ENCODE data around the gene TSPEAR.

Gene TSPEAR

GRCh38 chr21:44456214-44456914 is 255.0 kb downstream of the TSPEAR start:
- no peak for DNase-seq

GRCh38 chr21:44455524-44456213 is 255.7 kb downstream of the TSPEAR start:
- DNase-seq, result peak; percentile 23

DNA sequence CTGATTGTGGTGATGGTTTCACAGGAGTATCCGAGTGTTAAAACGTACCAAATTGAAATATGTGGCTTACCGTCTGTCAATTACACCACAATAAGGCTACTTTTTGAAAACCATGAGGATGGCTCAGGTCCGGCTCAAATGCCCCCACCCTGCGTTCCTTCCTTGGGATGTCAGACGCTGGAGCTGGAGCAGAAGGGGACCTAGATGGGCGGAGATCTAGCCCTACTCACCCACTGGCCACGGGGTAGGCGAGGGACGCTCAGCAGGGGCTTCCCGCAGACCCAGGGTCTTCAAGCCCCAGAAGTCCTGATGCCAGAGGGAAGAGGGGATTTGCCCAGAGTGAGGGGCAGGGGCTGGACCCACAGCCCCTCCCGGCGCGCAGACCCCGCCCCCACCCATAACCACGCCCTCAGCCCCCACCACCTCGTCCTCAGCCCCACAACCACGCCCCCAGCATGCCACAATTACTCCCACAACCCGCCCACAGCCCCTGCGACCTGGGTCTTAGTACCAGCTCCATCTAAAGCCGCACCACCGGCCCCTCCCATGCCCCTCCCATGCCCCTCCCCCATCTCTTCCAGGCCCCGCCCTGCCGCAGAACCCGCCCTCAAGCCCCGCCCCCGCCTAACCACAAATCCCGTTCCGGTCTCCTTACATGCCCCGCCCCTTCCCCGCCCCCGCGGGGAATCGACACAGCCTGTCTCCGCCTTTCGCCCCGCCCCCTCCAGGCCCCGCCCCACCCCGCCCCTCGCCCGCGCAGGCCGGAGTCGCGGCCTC is 256.4 kb downstream of the TSPEAR start, which contains the start of gene LRRC3:
LRRC3 (plus strand) TSS at position 764 of the 777 bp plus-strand sequence. CDS start 1,135 bp downstream, outside the sequence.
- DNase-seq, result peak; percentile 83

DNA sequence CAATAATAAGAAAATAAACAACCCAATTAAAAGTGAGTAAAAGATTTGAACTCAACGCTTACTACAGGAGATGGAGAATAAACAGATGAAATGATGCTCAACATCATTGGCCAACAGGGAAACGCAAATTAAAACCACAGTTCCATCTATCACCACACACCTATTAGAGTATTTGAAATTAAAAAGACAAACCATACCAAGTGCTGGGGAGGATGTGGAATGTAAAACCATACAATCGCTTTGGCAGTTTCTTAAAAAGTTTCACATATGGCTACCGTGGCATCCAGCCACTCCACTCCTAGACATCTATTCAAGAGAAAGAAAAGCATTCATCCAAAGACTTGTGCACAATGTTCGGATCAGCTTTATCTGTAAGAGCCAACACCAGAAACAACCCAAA is 257.3 kb downstream of the TSPEAR start:
- DNase-seq, result no peak

- no peak for DNase-seq
These were observed 258.3 kb downstream of the TSPEAR start for GRCh38 chr21:44453120-44453519.

DNA sequence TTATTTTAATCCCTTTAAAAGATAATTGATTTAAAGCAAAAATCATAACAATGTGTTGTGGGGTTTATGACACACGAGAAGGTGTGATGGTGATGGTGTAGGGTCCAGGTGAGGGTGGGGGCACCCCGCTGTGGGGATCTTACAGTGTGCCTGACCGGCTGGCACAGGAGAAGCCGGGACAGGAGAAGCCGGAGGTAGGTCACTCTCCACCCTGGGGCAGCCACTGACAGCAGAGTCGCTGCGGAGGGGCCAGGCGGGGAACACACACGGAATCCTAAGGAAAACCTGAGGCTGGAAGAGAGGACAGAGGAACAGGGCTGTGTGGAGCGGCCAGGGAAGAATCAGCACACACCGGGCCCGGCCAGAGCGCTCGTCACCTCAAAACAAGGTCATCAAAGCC is 260.4 kb downstream of the TSPEAR start:
- DNase-seq, result no peak

- DNase-seq, result no peak
These were observed 261.0 kb downstream of the TSPEAR start for GRCh38 chr21:44450402-44450801.

DNA sequence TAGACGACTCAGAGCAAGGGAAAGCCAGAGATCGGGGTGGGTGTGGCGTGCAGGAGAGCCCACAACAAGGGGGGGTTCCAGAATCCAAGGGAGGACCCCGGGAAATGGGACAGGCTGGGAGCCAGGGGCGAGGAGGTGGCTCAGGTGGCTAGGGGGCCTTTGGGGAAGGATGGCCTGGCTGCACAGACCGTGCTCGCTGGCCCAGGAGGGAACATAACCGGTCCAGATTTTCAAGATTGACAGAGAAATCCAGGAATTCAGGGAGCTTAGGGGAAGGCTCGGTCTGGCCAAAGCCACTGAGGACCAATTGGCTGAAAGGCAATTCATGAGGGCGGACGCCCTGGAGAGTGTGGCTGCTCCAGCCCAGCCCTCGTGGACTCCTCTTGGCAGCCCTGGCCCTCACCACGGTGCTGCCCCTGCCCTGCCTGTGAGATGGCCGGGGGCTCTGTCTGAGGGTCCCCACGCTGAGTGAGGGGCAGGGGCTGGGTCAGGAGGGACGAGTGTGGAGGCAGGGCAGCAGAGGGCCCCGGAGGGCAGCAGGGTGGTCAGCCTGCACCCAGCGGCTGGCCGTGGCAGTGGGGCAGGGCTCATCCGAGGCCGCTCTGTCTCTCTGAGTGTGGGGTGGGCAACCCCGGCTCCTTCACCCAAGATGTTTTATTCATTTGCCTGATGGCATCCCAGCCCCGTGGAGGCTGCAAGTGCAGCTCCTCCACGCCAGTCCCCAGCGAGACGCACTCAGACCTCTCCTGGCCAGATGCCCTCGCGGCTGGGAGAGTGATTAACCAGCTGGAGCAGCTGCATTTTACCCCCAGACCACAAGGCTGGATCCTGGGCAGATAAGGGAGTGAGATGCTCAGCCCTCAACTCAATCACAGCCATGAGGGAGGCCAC is 261.7 kb downstream of the TSPEAR start:
- no peak for DNase-seq

DNA sequence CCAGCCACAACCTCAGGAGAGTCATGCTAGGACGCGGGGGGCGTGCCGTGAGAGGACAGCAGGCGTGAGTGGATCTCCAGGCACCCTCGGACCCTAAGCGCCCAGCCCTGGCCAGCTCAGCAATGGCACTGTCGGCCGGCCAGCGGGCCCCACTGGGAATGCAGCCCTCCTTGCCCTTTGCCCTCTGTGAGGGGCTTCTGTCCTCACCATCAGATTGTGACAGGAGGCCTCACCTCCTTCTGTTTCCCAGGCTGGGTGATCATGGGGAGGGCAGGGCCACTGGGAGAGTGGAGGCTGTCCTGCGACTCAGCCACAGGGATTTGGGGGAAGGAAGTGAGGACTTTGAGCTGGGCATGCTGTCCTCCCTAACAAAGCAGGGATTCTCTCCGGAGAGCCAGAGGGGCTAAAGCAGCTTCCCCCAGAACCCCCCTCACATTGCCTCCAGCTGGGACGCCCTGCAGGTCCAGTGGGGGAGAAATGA is 262.7 kb downstream of the TSPEAR start:
- no peak for DNase-seq
